IMR-90 (cell line): ENCODE measurements around the gene SLC24A3. TPM values are rescaled to one million over a fixed set of nuclear protein-coding genes. Genes with fewer than 3 reads are reported as not detected.

Experiments
- ATAC-seq: fragments of 200-7000 bp; cut with Tn5 transposase; 2 replicates; pipeline ENCODE4 v1.9.1; 2020; ENCODE audit warnings: low read depth, mild to moderate bottlenecking, moderate library complexity
- BruUV-seq: library from RNA; stranded (reverse); fragments of 400-500 nt; replicated peaks from 2 replicates; lab custom pipeline; 2021; lab: Mats Ljungman, UMichigan
- CTCF ChIA-PET: fragments of 300-600 bp; formaldehyde crosslinking; extraction: SDS; loops from one replicate; lab custom pipeline; 2021; ENCODE audit warnings: antibody characterized with exemption; lab: Yijun Ruan, JAX
- POLR2A ChIA-PET: fragments of 300-600 bp; sonication (Branson Sonifier 250); formaldehyde crosslinking; loops from one replicate; lab custom pipeline; 2022; ENCODE audit warnings: antibody characterized with exemption; ENCODE audit not compliant: unreplicated experiment; lab: Charles Lee
- DNase-seq: peaks from one replicate; pipeline ENCODE4 v3.0.0; 2013
- H2AFZ ChIP-seq: replicated peaks from 2 replicates; pipeline ENCODE3; 2013; ENCODE audit warnings: low read length, mild to moderate bottlenecking; ENCODE audit not compliant: poor library complexity
- H2AK5ac ChIP-seq: 2 replicates; pipeline ENCODE4 v1.6.1; 2013; ENCODE audit warnings: low read depth, low read length, inconsistent platforms
- H2AK9ac ChIP-seq: replicated peaks from 2 replicates; pipeline ENCODE3; 2013; ENCODE audit warnings: mild to moderate bottlenecking, low read depth, low read length, moderate library complexity; ENCODE audit not compliant: poor library complexity
- H2BK120ac ChIP-seq: 2 replicates; pipeline ENCODE4 v1.6.1; 2013; ENCODE audit warnings: low read depth, low read length, inconsistent platforms
- H2BK15ac ChIP-seq: 3 replicates; pipeline ENCODE4 v1.6.1; 2013; ENCODE audit warnings: low read depth, low read length, inconsistent platforms
- H2BK20ac ChIP-seq: 2 replicates; pipeline ENCODE4 v1.6.1; 2013; ENCODE audit warnings: low read depth, mild to moderate bottlenecking, inconsistent platforms, low read length, moderate library complexity
- H2BK5ac ChIP-seq: 2 replicates; pipeline ENCODE4 v1.6.1; 2013; ENCODE audit warnings: mild to moderate bottlenecking, low read depth, low read length, inconsistent platforms; ENCODE audit not compliant: poor library complexity, severe bottlenecking
- H3K14ac ChIP-seq: replicated peaks from 2 replicates; pipeline ENCODE4 v1.6.1; 2013; ENCODE audit warnings: low read depth, low read length, inconsistent platforms
- H3K18ac ChIP-seq: 2 replicates; pipeline ENCODE4 v1.6.1; 2013; ENCODE audit warnings: low read depth, low read length, control low read depth
- H3K23ac ChIP-seq: 2 replicates; pipeline ENCODE4 v1.6.1; 2013; ENCODE audit warnings: low read depth, low read length, inconsistent platforms
- H3K27ac ChIP-seq: 2 replicates; pipeline ENCODE4 v1.5.1; 2013; ENCODE audit warnings: mild to moderate bottlenecking, control low read depth, low read length; ENCODE audit not compliant: insufficient read depth
- H3K27me3 ChIP-seq: 2 replicates; pipeline ENCODE4 v1.6.1; 2013; ENCODE audit warnings: low read length; ENCODE audit not compliant: control insufficient read depth, insufficient read depth
- H3K36me3 ChIP-seq: 2 replicates; pipeline ENCODE4 v1.6.1; 2013; ENCODE audit warnings: low read length, mixed read lengths; ENCODE audit not compliant: control insufficient read depth, insufficient read depth
- H3K4ac ChIP-seq: 2 replicates; pipeline ENCODE4 v1.6.1; 2013; ENCODE audit warnings: low read depth, low read length, inconsistent platforms
- H3K4me1 ChIP-seq: 2 replicates; pipeline ENCODE4 v1.6.1; 2013; ENCODE audit warnings: low read length, mixed read lengths; ENCODE audit not compliant: control insufficient read depth, insufficient read depth
- H3K4me2 ChIP-seq: 2 replicates; pipeline ENCODE4 v1.6.1; 2013; ENCODE audit warnings: low read depth, mild to moderate bottlenecking, control low read depth, low read length, moderate library complexity
- H3K4me3 ChIP-seq: 2 replicates; pipeline ENCODE4 v1.5.1; 2013; ENCODE audit warnings: low read depth, mild to moderate bottlenecking, control low read depth, low read length, moderate library complexity; ENCODE audit not compliant: insufficient read depth
- H3K56ac ChIP-seq: 2 replicates; pipeline ENCODE4 v1.6.1; 2013; ENCODE audit warnings: low read length, inconsistent platforms; ENCODE audit not compliant: insufficient read depth; ENCODE audit errors: extremely low read depth
- H3K79me1 ChIP-seq, 2 experiments: 2 replicates each; pipeline ENCODE4 v1.6.1; 2013; ENCODE audit warnings: low read length in 2 of 2, inconsistent platforms in 1 of 2, low read depth in 1 of 2
- H3K9ac ChIP-seq: 2 replicates; pipeline ENCODE4 v1.6.1; 2013; ENCODE audit warnings: low read depth, low read length, control low read depth
- H3K9me1 ChIP-seq: 2 replicates; pipeline ENCODE4 v1.6.1; 2013; ENCODE audit warnings: low read length, inconsistent platforms; ENCODE audit not compliant: insufficient read depth
- H3K9me3 ChIP-seq: 2 replicates; pipeline ENCODE4 v1.6.1; 2013; ENCODE audit warnings: low read length; ENCODE audit not compliant: control insufficient read depth, insufficient read depth
- H4K20me1 ChIP-seq: 2 replicates; pipeline ENCODE4 v1.6.1; 2013; ENCODE audit warnings: low read length, inconsistent platforms; ENCODE audit not compliant: insufficient read depth
- H4K5ac ChIP-seq: 2 replicates; pipeline ENCODE4 v1.6.1; 2013; ENCODE audit warnings: mild to moderate bottlenecking, low read depth, low read length, control low read depth
- H4K8ac ChIP-seq, 2 experiments: 2 replicates each; pipeline ENCODE4 v1.6.1; 2013; ENCODE audit warnings: low read depth in 2 of 2, low read length in 2 of 2, control low read depth in 1 of 2, inconsistent platforms in 1 of 2
- H4K91ac ChIP-seq: 2 replicates; pipeline ENCODE4 v1.6.1; 2013; ENCODE audit warnings: low read depth, low read length, inconsistent platforms; ENCODE audit not compliant: insufficient read depth
- BHLHE40 ChIP-seq: fragments of 150-350 bp; IDR thresholded peaks from 2 replicates; pipeline ENCODE4 v1.6.1; 2016; ENCODE audit warnings: mild to moderate bottlenecking, low read depth, low read length
- CEBPB ChIP-seq: IDR thresholded peaks from 2 replicates; pipeline ENCODE4 v1.6.1; 2012; ENCODE audit warnings: low read depth, low read length, improper control_type of control experiment
- CHD1 ChIP-seq: IDR thresholded peaks from 2 replicates; pipeline ENCODE4 v1.6.1; 2012; ENCODE audit warnings: low read depth, low read length, improper control_type of control experiment
- CTCF ChIP-seq: conservative IDR thresholded peaks from 2 replicates; pipeline ENCODE4 v1.5.1; 2012; ENCODE audit warnings: mild to moderate bottlenecking, low read depth, low read length, improper control_type of control experiment
- ELK1 ChIP-seq: fragments of 150-350 bp; IDR thresholded peaks from 2 replicates; pipeline ENCODE4 v1.6.1; 2016; ENCODE audit warnings: low read depth, mild to moderate bottlenecking, low read length, moderate library complexity, borderline replicate concordance
- FOS ChIP-seq: fragments of 150-350 bp; IDR thresholded peaks from 2 replicates; pipeline ENCODE4 v1.6.1; 2016; ENCODE audit warnings: low read depth, low read length
- MAFK ChIP-seq: IDR thresholded peaks from 2 replicates; pipeline ENCODE4 v1.6.1; 2012; ENCODE audit warnings: low read depth, low read length, improper control_type of control experiment
- MAZ ChIP-seq: IDR thresholded peaks from 2 replicates; pipeline ENCODE4 v1.6.1; 2012; ENCODE audit warnings: low read depth, mild to moderate bottlenecking, low read length, improper control_type of control experiment, moderate library complexity, borderline replicate concordance
- MXI1 ChIP-seq: IDR thresholded peaks from 2 replicates; pipeline ENCODE4 v1.6.1; 2012; ENCODE audit warnings: low read depth, mild to moderate bottlenecking, low read length, moderate library complexity, borderline replicate concordance
- NFE2L2 ChIP-seq: fragments of 150-350 bp; IDR thresholded peaks from 2 replicates; pipeline ENCODE4 v1.6.1; 2016; ENCODE audit warnings: low read depth, mild to moderate bottlenecking, low read length
- POLR2A ChIP-seq: IDR thresholded peaks from 2 replicates; pipeline ENCODE4 v1.6.1; 2012; ENCODE audit warnings: mild to moderate bottlenecking, low read depth, low read length
- RAD21 ChIP-seq: IDR thresholded peaks from 2 replicates; pipeline ENCODE4 v1.6.1; 2012; ENCODE audit warnings: low read length, improper control_type of control experiment
- RCOR1 ChIP-seq: IDR thresholded peaks from 2 replicates; pipeline ENCODE4 v1.6.1; 2012; ENCODE audit warnings: mild to moderate bottlenecking, low read length, improper control_type of control experiment; ENCODE audit not compliant: insufficient replicate concordance
- RFX5 ChIP-seq: IDR thresholded peaks from 2 replicates; pipeline ENCODE4 v1.8.0; 2012; ENCODE audit warnings: low read depth, mild to moderate bottlenecking, low read length, moderate library complexity
- SMC3 ChIP-seq: fragments of 150-350 bp; IDR thresholded peaks from 2 replicates; pipeline ENCODE4 v1.6.1; 2016; ENCODE audit warnings: low read depth, mild to moderate bottlenecking, antibody characterized with exemption, low read length, moderate library complexity
- USF2 ChIP-seq: fragments of 150-350 bp; IDR thresholded peaks from 2 replicates; pipeline ENCODE4 v1.6.1; 2017; ENCODE audit warnings: mild to moderate bottlenecking, antibody characterized with exemption, low read length, low read depth
- WGBS, 2 experiments: methylation state at CpG; one replicate each; pipeline versions ENCODE4 v1.1.5 to v1.1.7; 2013; ENCODE audit warnings: missing lambda C conversion rate in 2 of 2; ENCODE audit not compliant: insufficient read length in 1 of 2; ENCODE audit errors: extremely low coverage in 2 of 2; 5-methylcytosine and 5-hydroxymethylcytosine counted together
- dilution Hi-C: fragments of 300-500 bp; cut with HindIII; formaldehyde crosslinking; loops from one replicate; pipeline ENCODE4 v1.14.3; 2018; ENCODE audit warnings: low sequenced_read_pairs; ENCODE audit not compliant: unreplicated experiment
- in situ Hi-C: fragments of 300-500 bp; cut with MboI; formaldehyde crosslinking; loops from 3 replicates; pipeline ENCODE4 v1.14.3; 2019; ENCODE audit warnings: low sequenced_read_pairs, inconsistent platforms, mixed read lengths
- intact Hi-C: fragments of 100-400 bp; cut with micrococcal nuclease; formaldehyde crosslinking; loops from 2 replicates; pipeline ENCODE4 v1.10.0; 2022
- polyA plus RNA-seq, 3 experiments: library from polyadenylated mRNA; depleted of rRNA; stranded (reverse); fragments of >200 nt; gene quantifications; 2 replicates each; pipeline ENCODE4 v1.2.3, GENCODE V29; 2012; ENCODE audit warnings: low replicate concordance in 1 of 3
- total RNA-seq: library from RNA; depleted of rRNA; stranded (reverse); fragments of >200 nt; gene quantifications from 2 replicates; pipeline ENCODE4 v1.2.3, GENCODE V29; 2012

The SLC24A3 gene
- total and polyA plus RNA-seq, 2 of the 4 experiments (the other 2 are of a cell fraction): not detected

- no TSS peak for BruUV-seq
Measured at GRCh38 chr20:19624221-19624965, 412.0 kb downstream of the SLC24A3 start.

More at GRCh38 chr20:19624221-19624965, 412.0 kb downstream of the SLC24A3 start:
- Histone ChIP-seq H2BK5ac (no peak overlapping the region), H3K4me1 (no peaks in the 10 kb centered on the region), H4K5ac (no peak overlapping the region), H3K4ac (no peak overlapping the region), H3K4me3 (no peak overlapping the region), H4K20me1 (no peaks in the 10 kb centered on the region), H3K36me3 (no peaks in the 10 kb centered on the region), H3K4me2 (no peak overlapping the region), H2BK15ac (no peak overlapping the region), H3K9ac (no peak overlapping the region), H3K9me3 (no peaks in the 10 kb centered on the region), H3K9me1 (no peaks in the 10 kb centered on the region), H3K27me3 (no peaks in the 10 kb centered on the region), H3K14ac (no peak overlapping the region), H3K23ac (no peak overlapping the region), H3K56ac (no peak overlapping the region), H2AK5ac (no peak overlapping the region), H4K91ac (no peak overlapping the region), H2BK20ac (no peak overlapping the region), H2AFZ (no peak overlapping the region), H4K8ac (no peak overlapping the region), H2BK120ac (no peak overlapping the region), H3K79me1 (no peaks in the 10 kb centered on the region), H2AK9ac (no peak overlapping the region), H3K27ac (no peak overlapping the region), H3K18ac (no peak overlapping the region)
- dilution Hi-C loops (no loop called here), intact Hi-C loops (no loop called here), in situ Hi-C loops (no loop called here)
- ChIA-PET POLR2A (no interaction called here), CTCF (interaction anchor here (1.2 kb wide), 1 partner anchor 39 kb away, joined by 3 read pairs; no protein-coding TSS in a partner anchor)
- no CpG with 5 or more reads among the region's 3 CpGs for WGBS, 2 experiments
- ATAC-seq: no peak
- no peak for DNase-seq
- TF ChIP-seq ELK1: no peak
- no peak for TF ChIP-seq NFE2L2
- TF ChIP-seq MAZ: no peak
- TF ChIP-seq RFX5: no peak
- no peak for TF ChIP-seq RAD21
- no peak for TF ChIP-seq MAFK
- TF ChIP-seq CHD1: no peak
- TF ChIP-seq USF2: no peak
- no peak for TF ChIP-seq BHLHE40
- no peak for TF ChIP-seq SMC3
- TF ChIP-seq RCOR1: no peak
- no peak for TF ChIP-seq CEBPB
- TF ChIP-seq POLR2A: no peak
- no peak for TF ChIP-seq MXI1
- TF ChIP-seq FOS: no peak
- no peak for TF ChIP-seq CTCF
